IPS-NIHi7 (cell line): ENCODE measurements around the gene GLIPR1L1.
"Not testable (repeated sequence)": the region's sequence is repeated elsewhere in the genome, so short reads cannot be mapped to it uniquely, and the experiment has no call there.

Experiments used
- DNase-seq: peaks from one replicate; pipeline ENCODE4 v3.0.0; 2012; ENCODE audit warnings: mixed read lengths; ENCODE audit errors: extremely low spot score

GLIPR1L1 gene, protein sequence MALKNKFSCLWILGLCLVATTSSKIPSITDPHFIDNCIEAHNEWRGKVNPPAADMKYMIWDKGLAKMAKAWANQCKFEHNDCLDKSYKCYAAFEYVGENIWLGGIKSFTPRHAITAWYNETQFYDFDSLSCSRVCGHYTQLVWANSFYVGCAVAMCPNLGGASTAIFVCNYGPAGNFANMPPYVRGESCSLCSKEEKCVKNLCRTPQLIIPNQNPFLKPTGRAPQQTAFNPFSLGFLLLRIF

DNA sequence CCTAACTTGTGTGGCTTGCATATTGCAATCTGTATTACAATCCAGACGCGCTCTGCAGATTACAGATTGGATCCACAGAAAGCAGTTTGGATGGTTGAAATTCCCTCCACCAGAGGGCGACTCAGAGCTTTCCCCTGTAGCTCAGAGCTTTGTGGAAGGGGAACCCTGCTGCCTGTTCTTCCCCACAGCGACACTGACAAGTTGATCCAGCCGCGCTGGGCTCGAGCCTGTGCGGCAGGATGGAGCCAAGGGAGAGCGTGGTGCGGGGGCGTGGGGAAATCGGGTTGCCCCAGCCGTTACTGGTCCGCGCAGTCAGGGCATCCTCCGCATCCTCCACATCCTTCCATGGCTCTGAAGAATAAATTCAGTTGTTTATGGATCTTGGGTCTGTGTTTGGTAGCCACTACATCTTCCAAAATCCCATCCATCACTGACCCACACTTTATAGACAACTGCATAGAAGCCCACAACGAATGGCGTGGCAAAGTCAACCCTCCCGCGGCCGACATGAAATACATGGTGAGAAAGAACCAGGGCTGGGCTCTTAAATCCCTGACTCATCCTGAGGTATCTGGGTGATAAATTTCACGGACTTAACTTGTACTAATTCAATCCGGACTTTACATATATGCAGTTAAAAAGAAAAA is at the start of gene GLIPR1L1:
TSS of gene GLIPR1L1 (plus strand) at position 287 of the 647 bp plus-strand sequence. CDS start at position 346, 59 bp downstream.
- DNase-seq = peak; percentile 79

DNA sequence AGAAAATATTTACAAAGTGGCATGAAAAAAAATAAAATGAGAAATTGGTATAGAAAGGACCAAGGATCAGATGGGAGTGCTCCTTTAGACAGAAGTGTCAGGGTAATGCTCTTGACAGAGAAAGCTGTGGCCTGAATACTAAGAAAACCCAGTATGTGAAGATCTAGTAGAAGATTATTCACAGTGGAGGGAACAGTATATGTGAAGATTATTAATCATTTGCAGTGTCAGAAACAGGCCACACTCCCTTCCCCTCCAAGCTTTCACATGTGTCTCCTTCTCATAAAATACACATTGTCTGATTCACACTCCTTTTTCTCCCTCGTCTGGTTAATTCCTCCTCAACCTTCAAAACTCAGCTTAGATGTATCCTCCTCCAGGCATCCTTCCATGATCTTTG is 45.6 kb upstream of the GLIPR1L1 start:
- DNase-seq = no peak

DNA sequence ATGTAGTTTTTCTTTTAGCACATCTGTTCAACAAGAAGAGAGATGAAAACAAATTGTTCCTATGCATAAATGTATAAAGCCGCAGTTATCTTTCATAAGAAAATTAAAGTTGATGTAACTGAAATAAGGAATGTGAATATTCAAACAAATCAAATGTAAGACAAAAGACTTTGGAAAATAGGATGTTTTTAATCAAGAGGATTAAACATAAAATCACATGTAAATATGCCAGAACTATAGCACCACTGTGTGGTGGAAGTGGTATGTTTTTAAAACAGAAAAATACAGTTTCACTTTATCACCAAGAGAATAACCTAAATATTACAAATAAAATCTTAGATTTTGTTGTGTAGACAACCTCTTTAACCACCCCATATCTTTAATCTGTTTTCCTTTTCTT is 44.7 kb upstream of the GLIPR1L1 start:
- DNase-seq = no peak

DNA sequence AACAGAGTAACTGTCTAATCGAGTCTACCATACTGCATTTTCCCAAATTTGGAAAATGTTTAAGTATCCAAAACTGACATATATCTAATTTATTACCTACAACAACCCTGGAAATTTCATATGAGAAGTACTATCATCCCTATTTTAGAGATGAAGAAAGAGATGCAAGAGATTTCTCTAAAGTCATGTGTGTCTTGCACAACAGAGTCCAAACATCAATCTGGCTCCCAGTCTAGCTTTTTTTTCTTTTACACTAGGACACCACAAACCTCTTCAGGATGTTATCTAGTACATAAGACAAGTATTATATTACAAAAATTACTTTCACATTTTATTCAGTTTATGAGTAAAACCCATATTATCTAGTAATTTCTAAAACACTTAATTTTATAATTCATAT is 43.5 kb upstream of the GLIPR1L1 start:
- DNase-seq = no peak

DNA sequence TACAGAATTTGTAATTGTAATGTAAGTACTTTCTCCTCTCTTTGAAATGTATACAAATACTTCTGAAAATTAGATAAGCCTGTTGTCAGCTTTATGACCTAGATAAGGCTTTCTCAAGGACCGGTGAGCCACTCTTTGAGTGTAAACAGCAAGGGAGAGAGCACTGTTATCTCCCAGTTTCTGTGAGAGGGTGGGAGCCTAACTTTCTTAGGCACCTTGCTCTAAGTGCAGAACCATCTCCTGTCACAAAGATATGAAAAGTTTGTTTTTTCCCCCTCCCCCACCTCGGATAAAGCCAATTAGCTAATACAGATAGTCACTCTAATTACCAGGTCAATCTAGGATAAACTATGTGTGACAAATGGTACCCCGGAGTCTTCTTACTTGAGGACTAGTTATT is 40.1 kb upstream of the GLIPR1L1 start:
- no peak for DNase-seq

DNA sequence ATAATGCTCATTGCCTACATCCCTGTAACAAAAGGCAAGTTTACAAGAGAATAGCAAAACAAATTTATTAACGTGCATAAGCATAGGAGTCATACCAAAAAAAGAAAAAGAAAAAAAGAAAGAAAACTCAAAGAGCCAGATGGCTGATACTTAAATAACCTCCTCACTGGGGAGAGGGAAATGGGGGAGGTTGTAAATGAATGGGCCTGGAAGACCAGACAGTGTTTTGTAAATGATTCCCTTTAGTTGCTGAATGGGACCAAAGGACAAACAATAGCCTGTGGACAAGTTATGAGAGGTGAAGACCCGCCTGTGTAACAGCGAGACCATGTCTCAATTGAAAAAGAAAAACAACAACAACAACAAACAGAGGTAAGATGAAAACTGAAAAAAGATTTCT is 39.7 kb upstream of the GLIPR1L1 start:
- no peak for DNase-seq

DNA sequence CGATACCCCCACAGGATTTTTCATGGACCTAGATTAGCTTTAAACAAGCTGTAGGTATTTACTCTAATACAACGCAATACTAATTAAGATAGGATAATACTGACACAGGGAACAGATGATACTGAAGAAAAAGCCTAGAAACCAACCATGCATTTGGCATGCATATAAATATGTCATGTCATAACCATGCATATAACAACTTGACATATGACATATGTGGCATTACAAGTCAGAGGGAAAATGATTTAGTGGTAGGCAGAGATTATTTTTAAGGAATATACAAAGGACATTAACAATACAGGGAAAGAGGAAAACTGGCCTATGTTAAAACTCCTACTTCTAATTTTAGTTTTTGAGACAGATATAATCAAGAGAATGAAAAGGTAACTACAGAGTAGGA is 32.2 kb upstream of the GLIPR1L1 start:
- DNase-seq = no peak

DNA sequence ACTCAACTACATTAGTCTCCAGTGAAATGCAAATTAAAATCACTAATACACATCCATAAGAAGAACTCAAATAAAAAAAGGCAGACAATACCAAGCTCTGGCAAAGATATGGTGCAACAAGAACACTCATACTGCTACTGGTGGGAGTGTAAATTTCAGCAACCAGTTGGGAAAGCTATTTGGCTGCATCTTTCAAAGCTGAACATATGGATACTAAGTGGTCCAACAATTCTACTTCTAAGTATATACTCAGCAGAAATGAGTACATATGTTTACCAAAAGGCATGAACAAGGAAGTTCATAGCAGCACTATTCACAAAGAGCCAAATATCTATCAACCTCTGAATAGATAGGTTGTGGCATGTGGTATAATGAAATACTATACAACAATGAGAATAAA is 31.7 kb upstream of the GLIPR1L1 start:
- no peak for DNase-seq

DNA sequence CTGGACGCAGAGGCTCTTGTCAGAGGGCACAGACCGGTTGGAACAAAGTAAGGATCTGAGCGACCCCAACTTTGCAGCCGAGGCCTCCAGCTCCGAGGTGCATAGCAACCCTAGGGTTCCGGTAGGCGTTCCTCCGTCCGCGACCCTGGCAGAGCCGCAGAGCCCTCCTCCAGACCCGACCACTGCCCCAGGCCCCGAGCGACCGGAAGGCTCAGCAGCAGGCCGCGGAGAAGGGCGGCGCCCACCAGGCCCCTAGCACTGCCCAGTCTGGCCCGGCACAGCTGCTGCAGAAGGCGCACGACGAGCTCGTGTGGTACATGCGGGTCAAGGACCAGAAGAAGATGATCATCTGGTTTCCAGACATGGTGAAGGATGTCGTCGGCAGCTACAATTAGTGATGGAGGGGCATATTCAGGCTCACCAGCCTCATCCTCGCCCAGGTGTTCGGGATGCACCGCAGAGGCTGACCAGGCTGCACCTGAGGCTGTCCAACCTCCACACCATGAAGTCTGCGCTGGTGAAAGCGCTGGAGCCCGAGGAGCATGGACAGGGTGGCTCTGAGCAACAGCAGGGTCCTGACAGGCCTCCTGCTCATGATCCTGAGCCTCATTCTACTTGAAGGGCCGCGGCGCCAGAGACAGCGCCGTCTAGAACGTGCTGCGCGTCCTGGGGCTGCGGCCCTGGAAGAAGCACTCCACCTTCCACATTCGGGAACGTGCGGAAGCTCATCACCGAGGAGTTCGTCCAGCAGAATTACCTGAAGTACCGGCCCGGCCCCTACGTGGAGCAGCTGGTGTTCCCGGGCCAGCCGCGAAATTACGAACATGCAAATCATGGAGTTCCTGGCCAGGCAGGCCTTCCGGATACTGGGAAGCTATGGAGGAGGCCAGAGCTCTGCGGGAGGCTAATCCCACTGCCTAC is 28.8 kb upstream of the GLIPR1L1 start:
- no peak for DNase-seq

DNA sequence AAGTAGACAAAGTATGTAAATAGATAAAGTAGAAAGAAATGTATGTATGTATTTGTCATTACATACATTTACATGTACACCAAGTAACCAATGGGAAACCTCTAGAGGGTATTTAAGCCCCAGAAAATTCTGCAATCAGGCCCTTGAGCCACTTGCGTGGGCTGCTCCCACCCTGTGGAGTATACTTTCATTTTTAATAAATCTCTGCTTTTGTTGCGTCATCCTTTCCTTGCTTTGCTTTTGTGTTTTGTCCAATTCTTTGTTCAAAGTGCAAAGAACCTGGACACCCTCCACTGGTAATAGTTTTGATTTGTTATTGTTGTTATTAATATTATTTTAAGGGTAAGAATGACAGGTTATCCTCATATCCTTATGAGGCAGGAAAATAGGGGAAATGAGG is 26.2 kb upstream of the GLIPR1L1 start:
- DNase-seq = no peak

DNA sequence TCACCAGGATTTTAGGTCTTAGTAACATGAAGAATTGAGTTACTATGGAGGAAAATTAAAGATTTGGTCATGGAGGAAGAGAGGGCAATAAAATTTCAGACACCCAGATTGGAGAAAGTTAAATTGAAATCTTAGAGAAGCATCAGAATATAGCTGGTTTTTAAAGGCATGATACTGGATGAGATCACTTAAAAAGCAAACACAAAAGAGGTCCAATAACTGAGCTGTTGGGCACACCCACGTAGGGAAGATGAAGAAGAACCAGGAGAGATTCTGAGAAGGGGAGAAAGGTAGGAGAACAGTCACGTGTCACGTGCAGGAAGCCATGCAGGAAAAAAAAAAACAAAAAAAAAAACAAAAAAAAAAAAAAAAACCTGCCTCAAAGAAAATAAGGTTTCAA is 23.1 kb upstream of the GLIPR1L1 start:
- DNase-seq = no peak

DNA sequence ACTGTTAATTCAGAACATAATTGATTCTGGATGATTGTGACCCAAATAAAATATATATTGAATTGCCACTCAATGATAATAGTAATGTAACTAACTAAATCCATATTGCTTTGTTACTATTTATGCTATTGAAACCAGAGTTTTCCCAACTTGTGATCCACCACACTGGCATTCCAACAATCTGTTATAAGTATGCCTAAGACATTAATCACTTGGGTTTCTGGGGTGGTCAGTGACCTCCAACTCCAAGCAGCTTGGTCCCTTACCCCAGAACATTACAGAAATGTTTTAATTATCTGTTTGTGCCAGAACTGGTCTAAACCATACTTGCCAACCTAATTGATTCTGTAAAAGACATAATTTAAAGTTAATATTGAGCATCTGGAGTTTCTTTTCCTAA is 19.0 kb upstream of the GLIPR1L1 start:
- no peak for DNase-seq

DNA sequence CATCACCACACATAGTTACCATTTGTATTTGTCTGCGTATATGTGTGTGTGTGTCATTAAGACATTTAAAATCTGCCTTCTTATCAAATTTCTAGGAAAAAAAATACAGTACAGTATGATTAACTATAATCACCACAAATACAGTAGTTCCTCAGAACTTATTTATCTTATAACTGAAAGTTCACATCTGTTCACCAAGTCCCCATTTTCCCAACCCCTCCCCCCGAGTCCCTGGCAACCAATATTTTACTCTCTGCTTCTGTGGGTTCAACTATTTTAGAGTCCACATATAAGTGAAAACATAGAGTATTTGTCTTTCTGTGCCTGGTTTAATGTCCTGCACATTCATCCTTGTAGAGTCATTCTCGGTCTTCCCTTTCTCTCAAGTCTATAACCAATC is 16.7 kb upstream of the GLIPR1L1 start:
- no peak for DNase-seq

DNA sequence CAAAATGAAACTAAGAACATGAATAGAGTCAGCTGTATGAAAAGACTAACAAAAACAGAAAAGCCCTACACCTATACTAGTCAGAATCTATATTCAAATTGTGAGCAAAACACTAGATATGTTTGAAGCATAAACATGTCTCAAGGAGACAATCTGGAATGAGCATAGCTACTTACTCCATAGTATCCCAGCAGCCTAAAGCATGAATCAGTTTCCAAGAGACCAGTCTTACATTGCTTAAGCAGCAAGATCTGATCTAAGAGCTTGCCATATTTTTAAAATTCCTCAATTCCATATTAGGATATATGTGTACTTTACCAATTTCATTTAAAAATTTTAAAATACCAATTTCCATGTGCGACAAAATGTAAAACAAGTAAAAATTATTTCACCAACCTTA is 12.0 kb upstream of the GLIPR1L1 start:
- no peak for DNase-seq

DNA sequence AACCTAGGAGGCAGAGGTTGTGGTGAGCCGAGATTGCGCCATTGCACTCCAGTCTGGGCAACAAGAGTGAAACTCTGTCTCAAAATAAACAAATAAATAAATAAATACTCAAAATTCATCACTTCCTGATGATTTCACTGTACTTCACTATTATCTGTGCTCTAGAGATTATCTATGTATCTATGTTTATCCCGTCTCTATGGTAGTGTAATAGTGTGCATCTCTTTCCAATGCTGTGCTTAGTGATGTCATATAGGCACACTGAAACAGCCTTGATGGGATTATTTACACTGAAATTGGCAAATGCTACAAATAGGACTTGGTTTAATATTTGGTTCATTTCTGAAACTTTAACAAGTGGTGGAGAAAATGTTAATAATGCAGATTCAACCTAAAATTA is 10.8 kb upstream of the GLIPR1L1 start:
- no peak for DNase-seq

DNA sequence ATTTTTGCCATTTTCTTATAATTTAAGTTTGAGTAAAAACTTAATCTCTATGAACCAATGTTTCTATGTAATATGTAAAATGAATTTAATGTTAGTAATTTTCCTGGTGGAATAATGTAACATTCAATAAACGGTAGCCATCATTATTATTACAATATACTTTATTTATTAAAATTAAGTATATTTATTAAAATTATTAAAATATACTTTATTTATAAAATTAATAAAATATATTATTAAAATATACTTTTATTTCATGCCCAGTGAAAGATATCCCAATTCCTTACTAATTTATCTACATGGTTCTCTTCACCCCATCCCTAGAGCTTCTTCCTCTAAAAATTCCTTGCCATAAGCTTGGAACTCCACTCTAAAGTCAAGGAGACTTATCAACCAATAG is 6.8 kb upstream of the GLIPR1L1 start:
- DNase-seq = no peak

DNA sequence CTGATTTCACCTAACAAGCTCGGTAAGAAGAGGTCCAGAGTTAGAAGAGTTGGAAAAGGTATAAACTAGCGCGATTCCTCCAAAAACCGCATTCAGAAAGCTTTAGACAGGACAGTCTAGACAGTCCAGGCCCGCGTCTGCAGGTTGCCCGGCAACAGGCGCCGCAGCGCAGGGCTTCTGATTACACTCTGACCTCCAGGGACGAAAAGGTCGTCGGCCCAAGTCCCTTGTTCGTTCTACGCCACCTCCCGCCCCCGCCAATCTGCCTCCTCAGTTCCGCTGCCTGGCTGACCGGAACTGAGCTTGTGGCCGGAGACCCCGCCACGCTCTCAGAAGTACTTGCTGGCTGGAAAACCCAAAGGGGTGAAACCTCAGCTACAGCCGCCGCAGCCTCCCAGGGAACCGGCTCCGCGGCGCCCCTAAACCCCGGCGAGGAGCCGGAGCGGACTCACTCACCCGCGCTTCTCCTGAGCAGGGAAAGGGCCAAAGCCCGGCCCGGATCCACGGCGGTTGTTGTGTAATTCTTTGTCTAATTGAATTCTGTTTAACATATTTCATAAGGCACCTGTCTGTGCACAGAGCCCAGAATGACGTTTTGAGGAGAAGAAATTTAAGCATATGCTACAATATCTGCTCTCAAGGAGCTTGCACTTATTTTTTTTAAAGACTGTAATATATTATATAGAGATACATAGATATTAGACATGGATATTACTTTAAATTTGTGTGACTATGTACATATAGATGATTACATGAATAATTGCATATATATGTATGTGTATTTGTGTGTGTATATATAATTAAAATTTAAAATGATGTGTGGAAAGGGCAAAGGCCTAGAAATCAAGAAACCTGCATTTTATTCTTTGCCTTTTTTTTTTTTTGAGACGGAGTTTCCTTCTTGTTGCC is 4.3 kb upstream of the GLIPR1L1 start, which contains the start of gene CAPS2:
TSS of gene CAPS2 (minus strand) at position 407 of the 909 bp plus-strand sequence. CDS start 3,826 bp downstream, outside the sequence.
- DNase-seq = peak; percentile 87

DNA sequence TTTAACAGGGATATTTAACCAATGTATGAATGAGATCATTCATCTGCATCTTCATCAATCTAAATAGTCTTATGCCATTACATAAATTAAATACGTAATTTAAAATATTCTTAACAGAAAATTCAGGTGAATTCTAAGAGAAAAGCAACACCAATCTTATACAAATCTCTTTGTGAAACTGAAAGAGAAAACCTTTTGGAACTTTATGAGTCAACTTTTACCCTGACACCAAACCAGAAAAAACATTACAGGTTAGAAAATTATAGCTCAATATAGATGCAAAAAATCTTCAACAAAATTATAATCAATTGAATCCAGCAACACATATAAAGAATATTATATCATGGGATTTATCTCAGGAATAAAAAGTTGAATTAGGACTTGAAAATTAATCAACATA is 3.4 kb downstream of the GLIPR1L1 start:
- no peak for DNase-seq

DNA sequence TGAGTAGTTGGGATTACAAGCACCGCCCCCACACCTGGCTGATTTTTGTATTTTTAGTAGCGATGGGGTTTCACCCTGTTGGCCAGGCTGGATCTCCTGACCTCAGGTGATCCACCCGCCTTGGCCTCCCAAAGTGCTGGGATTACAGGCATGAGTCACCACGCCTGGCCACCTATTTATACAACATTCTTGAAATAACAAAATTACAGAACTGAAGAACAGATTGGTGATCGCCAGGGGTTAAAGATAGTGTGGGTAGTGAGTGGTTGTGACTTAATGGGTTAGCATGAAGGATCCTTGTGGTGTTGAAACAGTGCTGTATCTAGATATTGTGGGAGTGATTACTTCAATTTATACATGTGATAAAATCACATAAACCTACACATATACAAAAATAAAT is 7.4 kb downstream of the GLIPR1L1 start:
- DNase-seq = no peak

DNA sequence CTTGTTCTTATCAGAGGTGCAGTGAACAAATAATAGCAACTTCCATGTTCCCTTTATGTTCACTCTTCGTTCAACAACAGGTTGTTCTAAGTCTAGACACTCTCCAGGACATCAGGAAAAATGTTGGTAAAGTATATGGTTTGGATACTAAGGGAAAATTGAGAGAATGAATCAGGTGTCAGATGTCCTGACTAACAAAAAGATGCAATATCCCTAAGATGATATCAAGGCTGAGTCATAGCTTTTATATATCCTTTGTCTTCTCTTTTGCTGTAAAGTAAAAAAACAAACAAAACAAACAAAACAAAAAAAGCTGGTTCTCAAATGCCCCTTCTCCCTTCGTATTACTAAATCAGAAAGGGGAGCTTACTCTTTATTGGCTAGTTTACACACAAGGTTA is 11.1 kb downstream of the GLIPR1L1 start:
- DNase-seq = no peak

DNA sequence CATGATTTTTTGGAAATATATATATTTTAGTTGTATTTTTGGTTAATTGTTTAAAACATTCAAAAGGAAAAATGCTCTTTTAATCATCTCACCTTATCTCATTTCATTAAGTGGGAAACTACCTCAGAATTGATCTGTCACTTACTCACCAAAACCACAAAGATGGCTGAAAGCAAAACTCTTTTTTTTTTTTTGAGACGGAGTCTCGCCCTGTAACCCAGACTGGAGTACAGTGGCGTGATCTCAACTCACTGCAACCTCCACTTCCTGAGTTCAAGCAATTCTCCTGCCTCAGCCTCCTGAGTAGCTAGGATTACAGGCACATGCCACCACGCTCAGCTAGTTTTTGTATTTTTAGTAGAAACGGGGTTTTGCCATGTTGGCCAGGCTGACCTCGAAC is 11.7 kb downstream of the GLIPR1L1 start:
- not testable (repeated sequence) for DNase-seq

DNA sequence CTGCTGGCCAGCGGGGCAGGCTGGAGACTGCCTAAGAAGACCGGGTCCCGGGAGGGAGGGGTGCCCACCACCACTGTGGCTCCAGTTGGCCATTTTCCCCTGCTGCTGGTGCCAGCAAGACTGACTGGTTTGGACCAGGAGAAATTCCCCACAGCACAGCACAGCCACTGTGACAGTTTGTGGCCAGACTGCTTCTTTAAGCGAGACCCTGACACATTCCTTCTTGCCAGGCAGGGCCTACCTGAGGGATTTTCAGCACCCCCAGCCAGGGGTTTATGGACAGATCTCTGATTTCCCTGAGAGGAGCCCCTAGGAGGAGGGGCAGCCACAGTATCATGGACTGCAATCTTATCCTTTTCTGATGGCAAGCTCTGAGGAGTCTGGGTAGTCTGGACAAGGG is 15.5 kb downstream of the GLIPR1L1 start:
- DNase-seq = peak; percentile 6
